ENCODE data around the gene RHCE. TPM values are rescaled to one million over a fixed set of nuclear protein-coding genes. Genes with fewer than 3 reads are reported as not detected.
A peak's percentile ranks its signal among the peaks of the same experiment; 100 is the strongest.
"Not testable (repeated sequence)": the region's sequence is repeated elsewhere in the genome, so short reads cannot be mapped to it uniquely, and the experiment has no call there.

RHCE gene
- total RNA-seq, 1 donor: 2.4 TPM

DNA sequence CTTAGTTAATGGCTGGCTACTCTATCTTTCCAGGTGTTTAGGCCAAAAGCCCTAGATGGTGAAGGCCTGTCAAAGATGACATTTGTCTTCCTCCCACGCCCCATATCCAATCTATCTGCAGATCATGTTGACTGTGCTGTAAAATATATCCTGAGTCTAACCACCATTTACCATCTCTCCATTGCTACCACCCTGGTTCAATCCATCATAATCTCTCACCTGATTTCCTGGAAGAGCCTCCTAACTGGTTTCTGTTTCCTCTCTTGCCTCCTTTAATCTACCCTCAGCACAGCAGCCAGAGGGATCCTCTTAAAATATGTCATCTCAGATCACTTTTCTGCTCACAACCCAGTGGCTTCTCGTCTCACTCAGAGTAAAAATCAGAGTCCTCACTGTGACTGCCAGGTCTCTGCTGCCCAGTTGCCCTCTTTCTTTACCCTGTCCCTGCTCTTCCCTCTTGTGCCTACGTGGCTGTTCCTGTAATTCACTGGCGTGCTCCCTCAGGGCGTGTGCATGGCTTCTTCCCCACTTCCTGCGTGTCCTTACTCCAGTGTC lies 64.7 kb downstream of the RHCE start:
- no peak for DNase-seq (ENCODE audit: low read depth in 2 of 3, low spot score in 2 of 3)

DNA sequence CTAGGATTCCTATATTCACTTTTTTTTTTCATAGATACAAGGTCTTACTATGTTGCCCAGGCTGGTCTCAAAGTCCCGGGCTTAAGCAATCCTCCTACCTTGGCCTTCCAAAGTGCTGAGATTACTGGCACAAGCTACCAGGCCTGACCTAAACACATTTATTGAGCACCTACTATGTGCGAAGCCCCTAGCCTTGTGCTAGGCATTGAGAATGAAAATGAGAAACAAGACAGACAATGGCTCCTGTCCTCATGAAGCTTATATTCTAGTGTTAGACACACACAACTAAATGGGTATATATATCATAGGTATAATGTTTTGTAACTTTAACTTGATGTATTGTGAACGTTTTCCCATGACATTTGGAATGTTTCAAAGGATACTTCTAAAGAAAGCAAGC lies 71.0 kb downstream of the RHCE start:
- DNase-seq (ENCODE audit: low read depth in 2 of 3, low spot score in 2 of 3): no peak

DNA sequence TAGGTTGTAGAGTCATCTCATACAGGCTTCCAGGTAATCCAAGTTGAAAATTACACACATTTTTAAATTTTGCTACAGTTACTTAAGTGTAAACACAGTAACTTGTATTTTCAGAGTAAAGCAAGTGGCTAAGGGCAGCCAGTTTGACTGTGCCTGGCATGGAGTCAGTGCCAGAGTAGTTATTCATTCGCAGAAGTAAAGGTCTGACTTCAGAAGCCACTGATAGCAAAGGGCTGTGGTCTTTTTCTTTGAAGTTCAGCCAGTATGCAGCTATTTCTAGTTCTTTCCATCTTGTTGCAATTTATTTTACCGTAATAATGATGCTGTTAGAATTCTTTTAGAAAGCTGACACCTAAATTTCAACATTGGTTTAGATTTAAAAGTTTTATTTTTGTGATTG lies 73.1 kb downstream of the RHCE start:
- no peak for DNase-seq (ENCODE audit: low read depth in 2 of 3, low spot score in 2 of 3)

DNA sequence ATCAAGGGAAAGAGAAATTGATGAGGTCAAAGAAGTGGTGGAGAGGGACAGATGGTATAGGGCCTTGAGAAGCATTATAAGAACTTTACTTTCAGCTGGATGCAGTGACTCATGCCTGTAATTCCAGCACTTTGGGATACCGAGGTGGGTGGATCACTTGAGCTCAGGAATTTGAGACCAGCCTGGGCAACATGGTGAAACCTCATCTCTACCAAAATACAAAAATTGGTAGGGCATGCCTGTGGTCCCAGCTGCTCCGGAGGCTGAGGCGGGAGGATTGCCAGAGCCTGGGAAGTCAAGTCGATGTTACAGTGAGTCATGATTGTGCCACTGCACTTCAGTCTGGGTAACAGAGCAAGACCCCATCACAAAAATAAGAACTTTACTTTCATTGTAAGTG lies 76.8 kb downstream of the RHCE start:
- DNase-seq (ENCODE audit: low read depth in 2 of 3, low spot score in 2 of 3): no peak

DNA sequence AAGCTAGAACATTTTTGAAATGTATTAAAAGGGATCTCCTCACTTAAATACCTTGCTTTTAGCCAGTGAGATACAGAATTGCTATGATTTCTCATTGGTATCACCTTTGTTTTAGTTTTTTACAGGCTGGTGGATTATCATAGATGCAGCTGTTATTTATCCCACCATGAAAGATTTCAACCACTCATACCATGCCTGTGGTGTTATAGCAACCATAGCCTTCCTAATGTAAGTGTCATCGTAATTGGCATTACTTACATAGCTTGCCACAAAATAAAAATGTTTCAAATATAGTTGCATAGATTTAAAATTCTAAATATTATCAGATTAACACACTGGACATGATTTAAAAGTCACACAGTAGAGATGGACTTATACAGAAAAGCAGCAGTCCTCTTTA lies 77.8 kb downstream of the RHCE start:
- DNase-seq (ENCODE audit: low read depth in 2 of 3, low spot score in 2 of 3): no peak

DNA sequence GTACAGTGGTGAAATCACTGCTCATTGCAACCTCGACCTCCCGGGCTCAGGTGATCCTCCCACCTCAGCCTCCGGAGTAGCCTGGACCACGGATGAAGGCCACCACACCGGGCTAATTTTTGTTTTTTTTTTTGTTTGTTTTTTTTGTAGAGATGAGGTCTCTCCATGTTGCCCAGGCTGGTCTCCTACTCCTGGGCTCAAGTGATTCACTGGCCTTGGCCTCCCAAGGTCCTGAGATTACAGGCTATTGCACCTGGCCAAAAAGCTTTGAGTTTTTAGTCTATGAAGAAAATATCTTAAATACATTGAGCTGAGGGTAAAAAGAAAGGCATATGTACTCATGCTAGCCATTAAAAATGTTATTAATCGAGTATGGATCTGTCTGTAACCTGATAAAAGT lies 78.9 kb downstream of the RHCE start:
- DNase-seq (ENCODE audit: low read depth in 2 of 3, low spot score in 2 of 3): no peak

DNA sequence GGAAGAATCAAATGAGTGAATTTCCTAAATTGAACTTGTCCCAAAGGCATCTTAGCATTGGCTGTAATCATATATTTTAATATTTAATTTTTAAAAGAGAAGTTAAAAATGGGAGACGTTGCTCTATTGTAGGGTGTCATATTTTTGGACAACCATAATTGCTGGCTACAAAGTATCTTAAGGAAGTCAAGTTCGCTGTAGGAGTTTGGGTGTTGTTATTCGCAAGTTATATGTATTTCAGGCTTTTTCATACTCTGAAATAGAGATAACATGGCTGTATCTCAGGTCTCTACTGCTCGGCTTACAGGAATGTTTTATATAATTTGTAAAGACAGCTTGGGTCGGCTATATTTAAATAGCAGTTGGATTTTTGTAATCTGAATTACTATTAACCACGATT lies 81.6 kb downstream of the RHCE start:
- DNase-seq (ENCODE audit: low read depth in 2 of 3, low spot score in 2 of 3): peak in 1 of 3 donors; percentile 10

DNA sequence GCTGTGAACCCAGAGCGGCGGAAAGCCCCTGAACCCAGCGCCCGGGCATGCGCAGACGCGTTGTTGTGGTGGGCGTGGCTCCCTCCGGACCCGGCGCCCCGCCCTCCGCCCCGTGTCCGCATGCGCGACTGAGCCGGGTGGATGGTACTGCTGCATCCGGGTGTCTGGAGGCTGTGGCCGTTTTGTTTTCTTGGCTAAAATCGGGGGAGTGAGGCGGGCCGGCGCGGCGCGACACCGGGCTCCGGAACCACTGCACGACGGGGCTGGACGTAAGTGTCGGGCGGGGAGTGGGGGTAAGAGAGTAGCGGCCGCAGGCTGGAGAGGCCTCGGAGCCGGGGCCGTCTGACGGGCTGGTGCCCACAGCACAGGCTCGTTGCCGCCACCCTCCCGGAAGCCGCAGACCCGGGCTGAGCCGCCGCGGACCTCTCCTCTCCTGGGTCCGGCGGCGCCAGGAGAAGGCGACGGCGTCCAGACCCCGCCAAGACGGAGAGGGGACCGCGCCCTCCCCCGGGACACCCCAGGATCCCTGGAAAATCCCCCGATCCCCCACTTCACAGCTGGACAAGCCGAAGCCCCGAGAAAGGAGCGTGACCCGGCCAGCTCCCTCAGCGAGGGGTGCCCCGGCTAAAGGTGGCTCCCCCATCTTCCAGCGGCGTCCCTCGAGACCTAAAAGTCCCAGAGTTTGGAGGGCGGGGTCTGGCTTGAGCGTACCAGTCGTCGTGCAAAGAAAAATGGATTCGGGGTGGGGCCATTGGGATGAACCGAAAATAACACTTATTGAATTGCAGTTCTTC lies 82.2 kb downstream of the RHCE start, which contains the start of gene TMEM50A:
Gene TMEM50A, plus strand, starts transcription at position 147 of the 794 bp plus-strand sequence. CDS start 2,153 bp downstream, outside the sequence.
- DNase-seq (ENCODE audit: low read depth in 2 of 3, low spot score in 2 of 3): peak; percentile 79 to 88 (median 85)

DNA sequence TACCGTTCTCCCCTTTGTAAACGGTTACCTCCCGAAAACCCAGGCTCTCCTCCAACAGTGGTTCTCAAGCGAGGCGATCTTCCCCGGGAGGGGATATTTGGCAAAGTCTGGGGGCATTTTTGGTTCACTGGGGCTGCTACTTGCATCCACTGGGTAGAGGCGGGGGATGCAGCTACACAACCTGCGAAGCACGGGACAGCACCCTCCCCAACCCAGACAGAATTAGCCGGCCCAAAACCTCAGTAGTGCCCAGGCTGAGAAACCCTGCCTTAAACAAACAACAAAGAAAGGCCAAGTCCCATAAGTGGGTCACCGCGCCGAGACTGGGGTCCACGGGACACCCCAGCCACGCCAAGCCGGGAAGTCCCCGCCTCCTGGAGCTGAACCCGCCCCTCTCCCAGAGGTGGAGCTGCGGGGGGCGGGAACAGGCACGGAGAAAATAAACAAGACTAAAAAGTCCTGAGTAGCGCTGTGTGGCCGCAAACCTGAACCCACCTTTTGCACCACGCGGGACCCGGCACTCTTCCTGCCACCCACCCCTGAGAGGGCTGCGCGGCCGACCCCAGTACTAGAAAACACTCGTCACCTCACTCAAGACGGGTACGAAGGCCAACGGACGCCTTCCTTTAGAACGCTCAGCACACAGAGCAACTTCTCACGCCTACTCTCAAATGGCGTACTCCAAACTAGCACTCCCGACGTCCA lies 83.0 kb downstream of the RHCE start:
- peak in 1 of 3 donors; percentile 11 for DNase-seq (ENCODE audit: low read depth in 2 of 3, low spot score in 2 of 3)

DNA sequence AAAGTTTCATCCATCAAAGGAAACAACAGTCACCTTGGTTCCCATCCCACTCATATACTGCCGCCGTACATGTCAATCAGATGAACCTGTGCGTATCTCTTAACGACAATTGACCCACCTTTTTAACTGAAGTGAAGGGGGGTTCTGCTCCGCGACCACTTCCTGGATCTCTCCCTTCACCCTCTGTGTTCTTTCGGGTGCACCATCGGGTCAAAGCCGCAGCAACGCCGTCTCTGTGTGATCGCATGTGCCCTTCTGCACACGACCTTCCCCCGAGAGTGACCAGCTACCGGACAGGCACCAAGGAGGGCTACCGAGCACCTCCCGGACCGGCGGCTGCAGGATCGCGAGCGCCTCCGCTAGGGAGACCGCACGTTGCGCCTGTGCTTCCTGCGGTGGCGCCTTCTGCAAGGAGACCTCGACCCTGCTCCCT lies 83.7 kb downstream of the RHCE start:
- DNase-seq (ENCODE audit: low read depth in 2 of 3, low spot score in 2 of 3): not testable (repeated sequence)

DNA sequence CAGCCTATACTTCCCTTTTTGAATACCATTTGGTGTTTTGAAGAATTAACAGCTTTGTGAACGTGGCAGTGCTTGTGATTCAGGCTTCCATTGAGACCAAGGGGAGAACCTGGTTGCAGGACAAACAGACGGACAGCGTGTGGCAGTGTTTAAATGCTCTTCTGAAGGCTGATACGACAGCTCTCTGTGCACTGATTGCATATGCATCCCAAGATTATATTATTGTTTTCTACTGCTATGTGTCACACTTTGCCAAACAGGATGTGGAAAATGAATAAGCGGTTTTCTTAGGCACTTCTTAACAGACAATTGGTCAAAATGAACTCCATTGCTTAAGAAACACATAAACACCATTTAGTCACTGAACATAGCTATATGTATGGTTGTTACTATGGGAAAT lies 90.7 kb downstream of the RHCE start:
- DNase-seq (ENCODE audit: low read depth in 2 of 3, low spot score in 2 of 3): peak in 1 of 3 donors; percentile 18

DNA sequence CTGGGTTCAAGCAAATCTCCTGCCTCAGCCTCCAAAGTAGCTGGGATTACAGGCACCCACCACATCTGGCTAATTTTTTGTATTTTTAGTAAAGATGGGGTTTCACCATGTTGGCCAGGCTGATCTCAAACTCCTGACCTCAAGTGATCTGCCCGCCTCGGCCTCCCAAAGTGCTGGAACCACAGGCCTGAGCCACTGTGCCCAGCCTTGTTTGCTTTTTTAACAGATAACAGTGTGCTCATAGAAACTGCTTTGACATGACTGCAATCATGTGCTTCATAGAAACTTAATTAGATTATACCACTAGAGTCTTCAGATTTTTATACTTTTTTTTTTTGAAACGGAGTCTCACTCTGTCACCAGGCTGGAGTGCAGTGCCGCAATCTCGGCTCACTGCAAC lies 91.3 kb downstream of the RHCE start:
- DNase-seq (ENCODE audit: low read depth in 2 of 3, low spot score in 2 of 3): not testable (repeated sequence)

DNA sequence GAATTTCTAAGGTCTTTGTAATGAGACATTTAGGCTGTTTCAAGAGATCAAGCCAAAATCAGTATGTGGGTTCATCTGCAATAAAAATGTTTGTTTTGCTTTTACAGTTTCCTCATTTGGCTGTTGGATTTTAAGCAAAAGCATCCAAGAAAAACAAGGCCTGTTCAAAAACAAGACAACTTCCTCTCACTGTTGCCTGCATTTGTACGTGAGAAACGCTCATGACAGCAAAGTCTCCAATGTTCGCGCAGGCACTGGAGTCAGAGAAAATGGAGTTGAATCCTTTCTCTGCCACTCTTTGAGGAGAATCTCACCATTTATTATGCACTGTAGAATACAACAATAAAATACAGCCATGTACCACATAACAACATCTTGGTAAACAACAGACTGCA lies 91.8 kb downstream of the RHCE start:
- not testable (repeated sequence) for DNase-seq (ENCODE audit: low read depth in 2 of 3, low spot score in 2 of 3)

DNA sequence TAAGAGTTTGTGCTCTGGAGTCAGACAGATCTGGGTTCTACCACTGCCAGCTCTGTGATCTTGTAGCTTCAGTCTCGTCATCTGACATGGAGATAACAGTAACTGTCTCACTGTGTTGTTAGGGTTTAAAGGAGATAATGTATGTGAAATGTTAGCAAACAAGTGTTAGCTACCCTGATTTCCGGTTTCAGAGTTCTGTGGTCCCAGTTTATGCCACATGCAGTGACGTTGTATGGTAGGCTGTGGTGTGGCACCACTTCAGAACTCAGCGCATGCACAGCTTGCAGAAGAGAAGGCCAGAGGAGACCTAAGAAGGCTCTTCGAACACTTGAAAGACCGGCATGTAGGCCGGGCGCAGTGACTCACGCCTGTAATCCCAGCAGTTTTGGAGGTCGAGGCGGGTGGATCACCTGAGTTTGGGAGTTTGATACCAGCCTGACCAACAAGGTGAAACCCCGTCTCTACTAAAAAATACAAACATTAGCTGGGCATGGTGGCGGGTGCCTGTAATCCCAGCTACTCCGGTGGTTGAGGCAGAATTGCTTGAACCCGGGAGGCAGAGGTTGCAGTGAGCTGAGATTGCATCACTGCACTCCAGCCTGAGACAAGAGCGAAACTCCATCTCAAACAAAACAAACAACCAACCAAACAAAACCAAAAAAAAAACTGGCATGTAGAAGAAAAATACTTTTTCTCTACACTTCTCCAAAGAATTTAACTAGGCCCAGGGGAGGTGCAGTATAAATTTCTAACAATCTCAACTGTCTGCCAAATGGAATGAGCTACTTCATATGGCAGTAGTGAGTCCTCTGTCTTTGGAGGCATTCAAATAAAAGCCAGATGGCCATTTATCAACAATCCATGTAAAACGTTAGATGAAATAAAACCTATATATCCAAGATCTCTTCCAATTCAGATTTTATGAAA lies 92.5 kb downstream of the RHCE start:
- DNase-seq (ENCODE audit: low read depth in 2 of 3, low spot score in 2 of 3): not testable (repeated sequence)

DNA sequence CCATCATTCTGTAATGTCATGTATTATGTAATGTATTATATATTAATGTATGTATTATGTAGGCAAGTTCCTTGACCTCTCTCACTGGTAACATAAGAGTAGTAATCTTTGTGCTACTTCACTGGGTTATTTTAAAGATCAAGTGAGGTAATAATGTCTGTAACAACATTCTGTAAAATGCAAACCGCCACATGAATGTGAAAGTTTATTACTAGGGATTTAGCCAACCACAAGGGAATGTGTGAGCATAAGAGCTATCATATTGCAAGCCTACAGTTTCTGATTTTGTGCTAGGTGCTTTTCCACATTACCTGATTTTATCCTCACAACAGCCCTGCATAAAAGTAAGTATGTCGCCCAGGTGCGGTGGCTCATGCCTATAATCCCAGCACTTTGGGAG lies 96.2 kb downstream of the RHCE start:
- DNase-seq (ENCODE audit: low read depth in 2 of 3, low spot score in 2 of 3): not testable (repeated sequence)

DNA sequence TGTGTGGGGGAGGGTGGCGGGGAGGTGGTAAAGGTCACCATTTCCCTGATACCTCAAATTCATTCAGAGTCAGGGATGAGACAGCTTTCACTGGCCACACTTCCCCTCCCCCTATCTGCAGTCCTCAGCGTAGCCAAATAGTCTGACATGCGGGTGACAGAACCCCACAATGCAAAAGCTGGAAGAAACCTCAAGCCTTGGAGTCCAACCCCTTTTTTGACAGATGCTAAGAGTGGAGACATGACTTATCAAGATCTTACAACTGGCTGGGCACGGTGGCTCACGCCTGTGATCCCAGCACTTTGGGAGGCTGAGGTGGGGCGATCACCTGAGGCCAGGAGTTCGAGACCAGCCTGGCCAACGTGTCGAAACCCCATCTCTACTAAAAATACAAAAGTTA lies 98.5 kb downstream of the RHCE start:
- DNase-seq (ENCODE audit: low read depth in 2 of 3, low spot score in 2 of 3): not testable (repeated sequence)

DNA sequence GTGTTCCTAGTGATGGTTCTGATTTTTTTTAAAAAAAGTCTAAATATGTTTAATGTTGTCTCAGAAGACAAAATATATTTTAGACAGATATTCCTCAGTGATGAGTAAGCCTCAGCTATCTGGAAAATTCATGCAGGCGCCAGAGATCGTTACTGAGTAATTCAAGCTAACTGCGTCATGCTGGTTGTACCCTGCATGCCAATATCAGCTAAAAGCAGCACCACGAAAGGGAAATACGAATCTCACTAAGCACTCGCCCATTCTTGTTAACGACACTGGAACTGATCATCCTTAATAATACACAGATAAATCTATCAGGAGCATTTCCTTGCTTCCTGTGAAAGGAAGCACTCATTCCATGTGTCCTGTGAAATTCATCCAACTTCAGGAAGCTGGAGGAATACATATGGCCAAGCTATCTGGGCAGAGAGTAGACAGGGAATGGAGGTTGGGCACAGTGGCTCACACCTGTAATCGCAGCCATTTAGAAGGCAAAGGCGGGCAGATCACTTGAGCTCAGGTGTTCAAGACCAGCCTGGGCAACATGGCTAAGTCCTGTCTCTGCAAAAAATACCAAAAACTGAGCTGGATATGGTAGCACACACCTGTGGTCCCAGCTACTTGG lies 100.2 kb downstream of the RHCE start:
- DNase-seq (ENCODE audit: low read depth in 2 of 3, low spot score in 2 of 3): not testable (repeated sequence)

DNA sequence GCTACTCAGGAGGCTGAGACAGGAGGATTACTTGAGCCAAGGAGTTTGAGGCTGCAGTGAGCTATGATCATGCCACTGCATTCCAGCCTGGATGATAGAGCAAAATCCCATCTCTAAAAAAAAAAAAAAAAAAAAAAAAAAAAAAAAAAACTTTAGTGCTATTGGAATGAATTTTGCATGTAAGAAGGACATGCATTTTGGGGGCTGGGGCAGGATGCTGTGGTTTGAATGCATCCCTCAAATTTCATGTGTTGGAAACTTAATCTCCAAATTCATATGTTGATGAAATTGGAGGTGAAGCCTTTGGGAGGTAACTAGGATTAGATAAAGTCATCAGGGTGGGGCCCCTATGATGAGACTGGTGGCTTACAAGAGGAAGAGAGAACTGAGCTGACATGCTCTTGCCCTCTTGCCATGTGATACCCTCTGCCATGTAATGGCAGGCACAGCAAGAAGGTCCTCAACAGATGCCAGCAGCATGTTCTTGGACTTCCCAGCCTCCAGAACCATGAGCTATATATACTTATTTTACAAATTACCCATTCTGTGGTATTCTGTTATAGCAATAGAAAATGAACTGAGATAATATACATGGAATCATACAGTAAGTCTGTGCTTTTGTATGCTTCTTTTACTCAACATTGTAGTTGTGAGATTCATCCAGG lies 107.7 kb downstream of the RHCE start:
- peak in 1 of 3 donors; percentile 0 for DNase-seq (ENCODE audit: low read depth in 2 of 3, low spot score in 2 of 3)

Data from hematopoietic multipotent progenitor cell (in vitro differentiated cells).